ENCODE results near the gene CLIP3.
"Not testable (repeated sequence)": the region's sequence is repeated elsewhere in the genome, so short reads cannot be mapped to it uniquely, and the experiment has no call there.

The CLIP3 gene, protein sequence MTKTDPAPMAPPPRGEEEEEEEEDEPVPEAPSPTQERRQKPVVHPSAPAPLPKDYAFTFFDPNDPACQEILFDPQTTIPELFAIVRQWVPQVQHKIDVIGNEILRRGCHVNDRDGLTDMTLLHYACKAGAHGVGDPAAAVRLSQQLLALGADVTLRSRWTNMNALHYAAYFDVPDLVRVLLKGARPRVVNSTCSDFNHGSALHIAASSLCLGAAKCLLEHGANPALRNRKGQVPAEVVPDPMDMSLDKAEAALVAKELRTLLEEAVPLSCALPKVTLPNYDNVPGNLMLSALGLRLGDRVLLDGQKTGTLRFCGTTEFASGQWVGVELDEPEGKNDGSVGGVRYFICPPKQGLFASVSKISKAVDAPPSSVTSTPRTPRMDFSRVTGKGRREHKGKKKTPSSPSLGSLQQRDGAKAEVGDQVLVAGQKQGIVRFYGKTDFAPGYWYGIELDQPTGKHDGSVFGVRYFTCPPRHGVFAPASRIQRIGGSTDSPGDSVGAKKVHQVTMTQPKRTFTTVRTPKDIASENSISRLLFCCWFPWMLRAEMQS

DNA sequence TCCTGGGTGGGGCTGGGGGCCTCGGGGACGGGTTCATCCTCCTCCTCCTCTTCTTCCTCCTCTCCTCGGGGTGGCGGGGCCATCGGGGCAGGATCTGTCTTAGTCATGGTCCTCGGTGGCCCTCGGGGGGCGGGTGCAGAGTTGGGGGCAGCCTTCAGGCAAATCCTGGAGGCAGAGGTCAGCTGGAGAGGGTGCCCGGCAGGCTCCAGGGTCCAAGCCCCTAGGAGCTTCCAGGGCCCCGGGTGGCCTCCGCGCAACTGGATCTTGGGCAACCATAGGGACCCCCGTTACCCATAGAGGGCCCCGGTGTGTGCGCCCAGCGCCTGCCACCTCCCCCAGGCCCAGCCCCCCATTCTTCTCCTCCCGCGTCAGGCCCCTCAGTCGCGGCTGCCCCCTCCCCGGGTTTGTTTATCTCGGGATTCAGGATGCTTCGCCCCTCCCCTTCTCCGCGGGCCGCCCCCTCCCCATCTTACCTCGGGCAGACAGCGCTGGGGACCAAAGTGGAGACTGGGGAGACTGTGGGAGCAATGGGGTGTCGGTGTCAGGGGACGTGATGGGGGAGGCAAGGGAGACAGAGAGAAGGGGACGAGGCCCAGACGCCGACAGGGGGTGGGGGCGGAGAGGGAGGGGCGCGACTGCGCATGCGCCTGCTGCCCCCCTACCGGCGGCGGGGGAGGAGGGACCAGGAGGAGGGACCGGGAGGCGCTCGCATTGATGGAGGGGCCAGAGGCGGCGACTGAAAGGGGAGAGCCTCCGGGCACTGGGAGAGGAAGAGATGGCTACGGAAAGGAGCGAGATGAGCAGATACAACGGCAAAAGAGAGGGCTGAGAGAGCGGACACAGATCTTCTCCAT, at the start of gene CLIP3:
Gene CLIP3 (minus strand): TSS at position 623 of the 854 bp plus-strand sequence. CDS start 516 bp downstream, at position 107.
- peak within 1 kb of the TSS; percentile 73 for H3K4me3 ChIP-seq (ENCODE audit: control insufficient read depth, low read depth, low read length)
- DNase-seq (ENCODE audit: low read depth) = peak; percentile 51

DNA sequence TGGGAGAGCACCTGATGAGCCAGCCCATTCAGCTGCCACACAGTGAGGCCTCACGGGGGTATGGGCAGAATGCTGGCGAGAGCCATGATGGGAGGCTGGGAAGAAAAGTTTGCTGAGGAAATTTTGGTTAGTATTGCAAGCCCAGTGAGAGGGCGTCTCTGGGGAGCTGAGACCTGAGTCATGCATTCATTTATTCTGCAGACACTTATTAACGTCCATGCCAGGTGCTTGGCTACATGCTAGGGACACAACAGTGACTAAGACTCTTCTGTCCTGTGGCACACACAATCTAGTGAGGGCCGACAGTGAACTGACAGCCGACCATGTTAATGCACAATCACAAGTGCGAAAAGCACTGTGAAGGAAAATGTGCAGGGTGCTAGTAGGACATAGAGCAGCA, 49.2 kb upstream of the CLIP3 start:
- no peak overlapping the region for H3K4me3 ChIP-seq (ENCODE audit: control insufficient read depth, low read depth, low read length)
- TF ChIP-seq, protein P1, sequence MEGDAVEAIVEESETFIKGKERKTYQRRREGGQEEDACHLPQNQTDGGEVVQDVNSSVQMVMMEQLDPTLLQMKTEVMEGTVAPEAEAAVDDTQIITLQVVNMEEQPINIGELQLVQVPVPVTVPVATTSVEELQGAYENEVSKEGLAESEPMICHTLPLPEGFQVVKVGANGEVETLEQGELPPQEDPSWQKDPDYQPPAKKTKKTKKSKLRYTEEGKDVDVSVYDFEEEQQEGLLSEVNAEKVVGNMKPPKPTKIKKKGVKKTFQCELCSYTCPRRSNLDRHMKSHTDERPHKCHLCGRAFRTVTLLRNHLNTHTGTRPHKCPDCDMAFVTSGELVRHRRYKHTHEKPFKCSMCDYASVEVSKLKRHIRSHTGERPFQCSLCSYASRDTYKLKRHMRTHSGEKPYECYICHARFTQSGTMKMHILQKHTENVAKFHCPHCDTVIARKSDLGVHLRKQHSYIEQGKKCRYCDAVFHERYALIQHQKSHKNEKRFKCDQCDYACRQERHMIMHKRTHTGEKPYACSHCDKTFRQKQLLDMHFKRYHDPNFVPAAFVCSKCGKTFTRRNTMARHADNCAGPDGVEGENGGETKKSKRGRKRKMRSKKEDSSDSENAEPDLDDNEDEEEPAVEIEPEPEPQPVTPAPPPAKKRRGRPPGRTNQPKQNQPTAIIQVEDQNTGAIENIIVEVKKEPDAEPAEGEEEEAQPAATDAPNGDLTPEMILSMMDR (conservative IDR thresholded peaks at IDR 0.05; ENCODE audit: control insufficient read depth, insufficient read depth, low read depth, low read length) = no peak
- peak; percentile 58 for DNase-seq (ENCODE audit: low read depth)

More for the DNA sequence above, at the start of gene CLIP3:
- TF ChIP-seq, protein P1 (conservative IDR thresholded peaks at IDR 0.05; ENCODE audit: control insufficient read depth, insufficient read depth, low read depth, low read length) = no peak

DNA sequence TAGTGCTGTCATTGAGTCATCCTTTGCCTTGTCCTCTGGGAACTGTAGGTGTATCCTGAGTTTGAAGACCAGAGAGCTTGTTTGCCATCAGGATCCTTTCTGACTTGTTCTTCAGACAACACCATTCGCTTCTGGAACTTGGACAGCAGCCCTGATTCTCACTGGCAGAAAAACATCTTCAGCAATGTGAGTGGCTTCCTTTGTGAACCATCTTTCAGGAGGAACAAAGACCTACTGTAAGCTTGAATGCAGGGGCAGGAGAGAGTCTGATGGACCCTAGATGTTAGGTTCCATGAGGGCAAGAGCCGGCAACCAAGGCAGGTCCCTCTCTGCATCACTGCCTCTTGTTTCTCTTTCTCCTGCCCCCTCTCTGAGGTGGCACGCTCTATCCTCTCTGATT, 48.7 kb upstream of the CLIP3 start:
- TF ChIP-seq, protein P1 (conservative IDR thresholded peaks at IDR 0.05; ENCODE audit: control insufficient read depth, insufficient read depth, low read depth, low read length) = no peak
- peak; percentile 9 for DNase-seq (ENCODE audit: low read depth)
- H3K4me3 ChIP-seq (ENCODE audit: control insufficient read depth, low read depth, low read length) = no peak overlapping the region

DNA sequence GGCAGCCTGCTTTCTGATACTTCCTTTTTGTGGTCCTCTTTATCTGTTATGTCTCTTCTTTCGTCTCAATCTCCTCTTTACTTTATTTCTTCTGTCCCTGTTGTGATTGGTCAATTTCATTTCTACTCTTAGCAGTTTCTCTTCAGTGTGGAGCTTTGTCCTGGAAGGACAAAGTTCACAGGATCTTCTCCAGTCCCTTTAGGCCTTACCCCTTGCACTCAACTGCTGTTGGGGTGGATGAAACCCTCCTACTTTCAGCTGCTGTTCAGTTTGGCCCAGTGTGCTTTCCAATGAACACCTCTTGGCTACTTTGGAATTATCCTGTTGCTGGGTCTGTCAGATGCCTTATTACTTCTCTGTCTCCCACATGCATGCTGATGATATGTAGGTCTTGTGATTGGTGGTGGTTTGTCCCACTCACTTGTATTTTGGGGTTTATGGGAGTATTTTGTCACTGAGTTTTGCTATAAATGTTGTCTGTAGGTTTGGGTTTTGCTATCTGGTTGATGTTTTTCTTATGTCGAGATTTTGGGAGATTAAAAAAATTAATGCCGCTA, 46.8 kb upstream of the CLIP3 start:
- TF ChIP-seq, protein P1 (conservative IDR thresholded peaks at IDR 0.05; ENCODE audit: control insufficient read depth, insufficient read depth, low read depth, low read length) = no peak
- DNase-seq (ENCODE audit: low read depth) = no peak
- no peak overlapping the region for H3K4me3 ChIP-seq (ENCODE audit: control insufficient read depth, low read depth, low read length)

DNA sequence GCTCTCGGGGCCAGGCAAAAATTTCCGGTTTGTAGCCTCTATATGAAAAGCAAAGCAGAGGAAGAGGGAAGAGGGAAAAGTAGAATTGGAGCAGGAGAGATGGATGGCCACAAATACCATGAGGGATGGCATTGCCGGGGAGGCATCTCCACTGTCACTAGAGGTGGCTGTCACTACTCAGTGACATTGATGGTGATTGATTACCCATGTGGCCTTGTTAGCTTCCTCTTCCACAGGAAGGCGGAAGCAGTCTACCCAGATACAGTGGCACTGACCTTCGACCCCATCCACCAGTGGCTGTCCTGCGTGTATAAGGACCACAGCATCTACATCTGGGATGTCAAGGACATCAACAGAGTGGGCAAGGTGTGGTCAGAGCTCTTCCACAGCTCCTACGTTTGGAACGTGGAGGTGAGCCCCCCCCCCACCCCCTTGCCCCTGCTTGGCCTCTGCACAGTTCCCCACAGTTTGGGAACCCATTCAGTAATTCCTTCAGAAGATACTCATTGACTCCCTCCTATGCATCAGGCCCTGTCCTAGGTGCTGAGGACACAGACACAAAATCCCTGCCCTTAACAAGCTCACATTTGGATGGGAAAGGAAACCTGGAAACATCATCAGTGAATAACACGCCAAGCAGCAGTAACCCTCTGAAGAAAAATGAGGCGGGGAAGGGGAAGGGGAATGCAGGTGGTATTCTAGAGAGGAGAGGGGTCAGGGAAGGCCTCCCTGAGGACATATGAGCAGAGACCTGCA, 40.6 kb upstream of the CLIP3 start:
- DNase-seq (ENCODE audit: low read depth) = no peak
- TF ChIP-seq, protein P1 (conservative IDR thresholded peaks at IDR 0.05; ENCODE audit: control insufficient read depth, insufficient read depth, low read depth, low read length) = no peak
- H3K4me3 ChIP-seq (ENCODE audit: control insufficient read depth, low read depth, low read length) = no peak overlapping the region

DNA sequence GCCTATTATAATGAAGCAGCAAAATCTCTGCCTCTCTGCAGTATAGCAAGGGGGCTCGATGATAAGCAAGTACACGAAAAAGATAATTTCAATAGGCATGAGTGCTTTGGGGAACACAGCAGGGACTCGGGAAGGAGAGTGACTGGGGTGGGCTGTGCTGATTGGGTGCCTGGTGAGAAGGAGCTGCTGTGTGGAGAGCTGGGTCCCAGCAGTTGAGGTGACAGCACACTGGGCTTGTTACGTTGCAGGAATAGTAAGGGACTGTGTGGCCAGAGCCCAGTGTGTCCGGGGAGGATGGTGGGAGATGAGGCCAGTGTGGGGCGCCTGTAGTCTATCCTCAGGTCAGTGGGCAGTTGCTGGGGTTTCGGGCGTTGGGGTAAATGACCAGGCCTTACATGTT, 39.4 kb upstream of the CLIP3 start:
- TF ChIP-seq, protein P1 (conservative IDR thresholded peaks at IDR 0.05; ENCODE audit: control insufficient read depth, insufficient read depth, low read depth, low read length) = no peak
- DNase-seq (ENCODE audit: low read depth) = no peak
- no peak overlapping the region for H3K4me3 ChIP-seq (ENCODE audit: control insufficient read depth, low read depth, low read length)

DNA sequence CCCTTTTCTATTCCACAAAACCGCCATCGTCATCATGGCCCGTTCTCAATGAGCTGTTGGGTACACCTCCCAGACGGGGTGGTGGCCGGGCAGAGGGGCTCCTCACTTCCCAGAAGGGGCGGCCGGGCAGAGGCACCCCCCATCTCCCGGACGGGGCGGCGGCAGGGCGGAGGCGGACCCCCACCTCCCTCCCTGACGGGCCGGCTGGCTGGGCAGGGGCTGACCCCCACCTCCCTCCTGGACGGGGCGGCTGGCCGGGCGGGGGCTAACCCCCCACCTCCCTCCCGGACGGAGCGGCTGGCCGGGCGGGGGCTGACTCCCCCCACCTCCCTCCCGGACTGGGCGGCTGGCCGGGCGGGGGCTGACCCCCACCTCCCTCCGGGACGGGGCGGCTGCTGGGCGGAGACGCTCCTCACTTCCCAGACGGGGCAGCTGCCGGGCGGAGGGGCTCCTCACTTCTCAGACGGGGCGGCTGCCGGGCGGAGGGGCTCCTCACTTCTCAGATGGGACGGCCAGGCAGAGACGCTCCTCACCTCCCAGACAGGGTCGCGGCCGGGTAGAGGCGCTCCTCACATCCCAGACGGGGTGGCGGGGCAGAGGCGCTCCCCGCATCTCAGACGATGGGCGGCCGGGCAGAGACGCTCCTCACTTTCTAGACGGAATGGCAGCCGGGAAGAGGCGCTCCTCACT, 36.3 kb upstream of the CLIP3 start:
- DNase-seq (ENCODE audit: low read depth); H3K4me3 ChIP-seq (ENCODE audit: control insufficient read depth, low read depth, low read length): not testable (repeated sequence)
